GM23338 (cell line): ENCODE measurements around the gene MMP28.

Source experiments
- CREB1 ChIP-seq: fragments of 250-450 bp; sonication (Bioruptor Pico); IDR thresholded peaks from 2 replicates; pipeline ENCODE4 v1.5.0; 2020; ENCODE audit warnings: low read depth, mild to moderate bottlenecking, moderate library complexity
- CTCF ChIP-seq, 2 experiments: fragments of 200-600 bp in 1 of 2; sonication (generic) in 1 of 2; conservative IDR thresholded peaks; 2 replicates each; pipeline versions ENCODE4 v1.5.1 to v1.6.1; 2016 to 2017; ENCODE audit warnings: antibody characterized with exemption in 2 of 2, low read depth in 2 of 2, mild to moderate bottlenecking in 2 of 2, moderate library complexity in 1 of 2
- ETS1 ChIP-seq: IDR thresholded peaks from 2 replicates; pipeline ENCODE4 v1.6.1; 2016; ENCODE audit warnings: antibody characterized with exemption
- EZH2 ChIP-seq: fragments of 200-600 bp; sonication (generic); IDR thresholded peaks from one replicate; pipeline ENCODE4 v1.8.0; 2017; ENCODE audit warnings: antibody characterized with exemption, mild to moderate bottlenecking, low read depth; ENCODE audit not compliant: unreplicated experiment
- EZH2phosphoT487 ChIP-seq: fragments of 200-600 bp; sonication (generic); IDR thresholded peaks from one replicate; pipeline ENCODE4 v1.8.1; 2018; ENCODE audit warnings: antibody characterized with exemption; ENCODE audit not compliant: unreplicated experiment
- JUNB ChIP-seq: IDR thresholded peaks from one replicate; pipeline ENCODE4 v1.6.1; 2016; ENCODE audit warnings: antibody characterized with exemption; ENCODE audit not compliant: unreplicated experiment
- POLR2AphosphoS5 ChIP-seq: IDR thresholded peaks from 2 replicates; pipeline ENCODE4 v1.6.1; 2016; ENCODE audit warnings: antibody characterized with exemption, low read depth
- ZNF331 ChIP-seq: fragments of 250-450 bp; sonication (Bioruptor Pico); IDR thresholded peaks from 2 replicates; pipeline ENCODE4 v1.5.0; 2020; ENCODE audit warnings: low read depth, mild to moderate bottlenecking, moderate library complexity
- ZNF462 ChIP-seq: fragments of 250-450 bp; sonication (Bioruptor Pico); IDR thresholded peaks from 2 replicates; pipeline ENCODE4 v1.5.0; 2020; ENCODE audit warnings: mild to moderate bottlenecking, moderate library complexity

- no peak for TF ChIP-seq CTCF (conservative IDR thresholded peaks at IDR 0.05; ENCODE audit: low read depth in 2 of 2)
- TF ChIP-seq ZNF331 (CRISPR knock-in tag), result no peak
- no peak for TF ChIP-seq CREB1 (CRISPR knock-in tag)
- TF ChIP-seq ZNF462, result no peak
- no peak for TF ChIP-seq EZH2phosphoT487
- TF ChIP-seq EZH2, result no peak
- no peak for TF ChIP-seq ETS1
- TF ChIP-seq JUNB, result no peak
- no peak for TF ChIP-seq POLR2AphosphoS5
Observed at GRCh38 chr17:35760587-35760986, 34.9 kb downstream of the MMP28 start, which contains the start of gene C17orf50.
